HG03064 (cell line): ENCODE data around the gene YBEY.
"Not testable (repeated sequence)": the region's sequence is repeated elsewhere in the genome, so short reads cannot be mapped to it uniquely, and the experiment has no call there.

Source experiments
- ATAC-seq: cut with Tn5 transposase; IDR thresholded peaks from one replicate; pipeline ENCODE4 v1.9.1; 2021; ENCODE audit warnings: low read depth; ENCODE audit not compliant: unreplicated experiment

Gene YBEY

GRCh38 chr21:46299167-46299566 lies 13.0 kb downstream of the YBEY start:
- ATAC-seq, result no peak

- ATAC-seq, result no peak
Observed at GRCh38 chr21:46301759-46302158, 15.6 kb downstream of the YBEY start.

DNA sequence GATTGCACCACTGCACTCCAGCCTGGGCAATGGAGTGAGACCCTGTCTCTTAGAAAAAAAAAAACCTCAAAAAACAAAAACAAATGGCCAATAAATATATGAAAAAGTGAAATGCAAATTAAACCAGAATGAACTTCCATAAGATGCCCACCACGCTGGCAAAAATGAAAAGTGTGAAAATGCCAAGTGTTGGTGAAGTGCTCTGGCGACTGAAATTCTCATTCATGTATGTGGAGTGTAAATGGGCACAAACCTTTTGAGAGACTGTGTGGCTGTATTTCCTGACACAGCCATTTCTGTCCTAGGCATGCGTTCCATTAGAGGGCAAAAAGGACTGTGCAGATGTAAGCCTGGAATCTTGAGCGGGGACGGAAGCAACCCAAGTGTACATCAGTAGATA lies 18.3 kb downstream of the YBEY start:
- no peak for ATAC-seq

GRCh38 chr21:46304955-46305354 lies 18.8 kb downstream of the YBEY start:
- ATAC-seq, result no peak

DNA sequence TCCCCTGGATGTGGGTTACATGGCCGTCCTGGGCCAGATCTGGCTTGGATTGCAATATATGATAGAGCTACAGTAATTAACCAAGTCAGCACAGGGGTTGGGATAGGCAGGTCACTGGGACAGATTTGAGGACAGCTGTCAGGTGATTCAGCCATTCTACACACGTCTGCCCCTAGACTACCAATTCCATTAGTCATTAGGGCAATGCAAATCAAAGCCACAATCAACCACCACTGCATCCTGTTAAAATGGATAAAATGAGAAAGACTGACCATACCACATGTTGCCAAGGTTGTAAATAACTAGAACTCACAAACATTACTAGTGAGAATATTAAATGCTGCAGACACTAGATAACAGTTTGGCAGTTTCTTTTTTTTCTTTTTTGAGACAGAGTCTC lies 21.5 kb downstream of the YBEY start:
- ATAC-seq, result no peak

DNA sequence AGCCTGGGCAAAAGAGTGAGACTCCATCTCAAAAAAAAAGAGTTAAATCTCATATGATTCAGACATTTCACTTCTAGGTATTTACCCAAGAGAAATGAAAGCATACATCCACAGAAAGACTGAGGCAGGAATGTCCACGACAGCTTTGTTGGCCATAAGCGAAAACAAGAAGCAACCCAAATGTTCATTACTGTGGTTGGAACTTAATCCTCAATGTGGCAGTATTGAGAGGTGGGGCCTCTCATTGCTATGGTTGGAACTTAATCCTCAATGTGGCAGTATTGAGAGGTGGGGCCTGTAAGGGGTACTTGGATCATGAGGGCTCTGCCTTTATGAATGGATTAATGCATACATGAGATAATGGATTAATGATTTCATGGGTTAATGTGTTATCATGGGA lies 22.3 kb downstream of the YBEY start:
- no peak for ATAC-seq

- not testable (repeated sequence) for ATAC-seq
Observed at GRCh38 chr21:46310260-46310659, 24.1 kb downstream of the YBEY start.

GRCh38 chr21:46311568-46311967 lies 25.4 kb downstream of the YBEY start:
- ATAC-seq, result no peak

DNA sequence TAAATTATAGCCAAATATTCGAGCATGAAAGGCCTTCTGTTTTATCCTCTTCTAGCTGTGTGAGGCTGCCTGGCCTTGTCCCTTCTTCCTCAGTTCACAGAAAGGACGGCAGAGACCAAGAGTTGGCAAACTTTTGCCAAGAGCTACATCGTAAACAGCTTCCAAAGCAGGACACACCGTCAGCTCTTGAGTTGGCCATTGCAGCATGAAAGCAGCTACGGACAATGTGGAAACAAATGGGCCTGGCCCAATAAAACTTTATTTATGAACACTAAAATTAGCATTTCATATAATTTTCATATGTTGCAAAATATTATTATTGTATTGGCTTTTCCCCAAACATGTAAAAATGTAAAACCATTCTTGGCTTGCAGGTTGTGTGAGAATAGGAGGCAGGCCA lies 26.8 kb downstream of the YBEY start:
- ATAC-seq, result no peak

GRCh38 chr21:46314441-46315020 lies 28.4 kb downstream of the YBEY start:
- ATAC-seq, result no peak

DNA sequence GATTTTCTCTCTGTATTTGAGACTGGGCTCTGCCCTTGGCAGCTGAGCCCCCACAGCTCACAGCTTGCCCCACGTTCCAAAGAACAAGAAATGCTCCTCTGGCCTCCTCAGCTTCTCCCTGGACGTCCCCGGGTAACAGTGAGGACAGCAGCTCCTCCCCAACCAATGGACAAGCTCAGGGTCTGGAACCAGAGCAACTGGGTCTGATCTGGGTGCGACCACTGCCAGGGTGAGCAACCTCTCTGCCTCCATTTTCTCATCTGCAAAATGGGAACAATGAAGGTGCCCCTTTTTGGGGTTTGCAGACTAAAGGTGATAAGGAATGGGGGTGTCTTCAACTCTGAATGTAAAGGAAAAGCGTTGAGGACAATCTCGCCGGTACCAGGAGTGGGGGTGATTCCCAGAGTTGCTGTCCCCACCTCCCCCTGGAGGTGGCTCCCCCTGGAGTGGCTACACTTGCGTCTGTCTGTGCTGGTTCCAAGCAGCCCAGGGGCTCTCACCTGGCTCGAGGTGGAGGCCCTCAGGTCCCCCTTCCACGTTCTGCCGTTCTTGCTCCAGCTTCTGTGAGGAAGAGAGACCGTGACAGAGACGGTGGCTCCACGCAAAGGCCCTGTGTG lies 30.7 kb downstream of the YBEY start:
- no peak for ATAC-seq

- ATAC-seq, result no peak
Observed at GRCh38 chr21:46317710-46318463, 31.7 kb downstream of the YBEY start.

- ATAC-seq, result no peak
Observed at GRCh38 chr21:46318464-46318845, 32.3 kb downstream of the YBEY start.

GRCh38 chr21:46319186-46319585 lies 33.0 kb downstream of the YBEY start:
- no peak for ATAC-seq

DNA sequence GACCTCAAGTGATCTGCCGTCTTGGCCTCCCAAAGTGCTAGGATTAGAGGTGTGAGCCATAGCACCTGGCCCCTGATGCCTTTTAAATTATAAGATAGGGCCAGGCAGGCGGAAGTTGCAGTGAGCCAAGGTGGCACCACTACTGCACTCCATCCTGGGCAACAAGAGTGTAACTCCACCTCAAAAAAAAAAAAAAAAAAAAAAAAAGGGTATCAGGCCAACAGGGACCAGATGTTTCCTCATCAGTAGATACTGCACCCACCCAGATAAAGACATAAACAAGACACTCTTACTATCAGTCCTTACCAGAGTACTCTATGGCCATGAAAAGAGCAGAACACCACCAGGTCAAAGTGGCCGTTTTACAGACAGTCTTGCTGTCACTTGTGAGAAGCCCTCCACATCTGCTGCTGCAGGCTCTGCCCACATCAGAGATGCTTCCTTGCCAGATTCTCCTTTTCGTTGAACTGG lies 34.2 kb downstream of the YBEY start:
- no peak for ATAC-seq

DNA sequence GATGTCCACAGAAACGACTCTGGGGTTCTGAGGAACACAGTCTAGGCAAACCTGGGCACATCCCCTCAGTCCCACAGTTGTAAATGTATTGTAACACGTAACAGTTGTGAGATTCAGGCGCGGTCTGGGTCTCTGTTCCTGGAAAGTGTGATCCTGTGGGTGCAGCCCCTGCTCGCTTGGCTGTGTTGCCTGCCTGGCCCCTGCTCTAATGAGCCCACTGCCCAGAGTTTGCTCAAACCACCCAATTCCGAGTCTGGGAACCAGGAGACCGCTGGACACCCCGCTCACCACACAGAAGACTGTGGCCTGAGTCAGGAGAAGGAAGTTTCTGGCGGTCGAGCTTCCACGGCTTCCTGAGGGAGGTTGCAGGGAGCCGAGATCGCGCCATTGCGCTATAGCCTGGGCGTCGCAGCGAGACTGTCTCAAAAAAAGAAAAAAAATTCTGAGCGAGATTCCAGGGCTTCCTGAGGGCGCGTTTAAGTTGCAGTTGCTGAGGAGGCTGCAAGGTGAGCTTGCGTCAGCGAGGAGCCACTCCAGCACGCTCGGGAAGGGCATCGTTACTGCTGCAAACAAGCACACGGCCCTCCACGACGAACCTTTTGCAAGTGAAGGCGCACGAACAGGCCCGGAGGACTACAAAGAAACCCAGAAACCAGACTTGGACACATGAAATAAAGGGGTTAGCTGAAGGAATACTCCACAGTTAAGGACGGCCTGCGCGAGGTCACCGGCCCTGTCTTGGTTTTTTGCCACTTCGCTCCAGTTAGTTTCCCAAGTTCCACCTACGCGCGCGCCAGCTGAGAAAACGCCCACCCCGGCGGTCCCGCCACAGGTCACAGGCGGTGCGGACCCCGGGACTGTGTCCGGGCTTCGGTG lies 36.4 kb downstream of the YBEY start:
- ATAC-seq, result no peak

DNA sequence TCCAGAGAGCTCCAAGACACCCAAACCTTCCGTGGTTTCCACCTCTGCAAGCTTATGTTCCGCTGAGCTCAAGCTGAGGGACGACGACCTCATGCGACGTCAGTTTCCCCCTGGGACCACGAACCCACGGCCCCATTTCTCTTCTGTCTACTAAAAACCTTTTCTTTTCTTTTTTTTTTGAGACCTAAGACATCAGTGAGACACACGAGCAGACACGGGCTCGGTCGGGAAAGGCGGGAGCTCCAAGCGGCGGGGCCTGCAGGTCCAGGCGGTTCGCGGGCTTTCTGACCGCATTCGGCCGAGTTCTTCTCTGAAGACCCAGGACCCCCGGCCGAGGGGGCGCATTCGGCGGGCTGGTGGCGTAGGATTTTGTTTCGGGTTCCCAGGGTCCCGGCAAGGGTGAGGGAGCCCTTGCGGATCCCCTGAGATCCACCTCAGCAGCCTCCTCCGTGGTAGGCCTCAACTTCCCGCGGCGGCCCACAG lies 37.1 kb downstream of the YBEY start:
- ATAC-seq, result no peak

DNA sequence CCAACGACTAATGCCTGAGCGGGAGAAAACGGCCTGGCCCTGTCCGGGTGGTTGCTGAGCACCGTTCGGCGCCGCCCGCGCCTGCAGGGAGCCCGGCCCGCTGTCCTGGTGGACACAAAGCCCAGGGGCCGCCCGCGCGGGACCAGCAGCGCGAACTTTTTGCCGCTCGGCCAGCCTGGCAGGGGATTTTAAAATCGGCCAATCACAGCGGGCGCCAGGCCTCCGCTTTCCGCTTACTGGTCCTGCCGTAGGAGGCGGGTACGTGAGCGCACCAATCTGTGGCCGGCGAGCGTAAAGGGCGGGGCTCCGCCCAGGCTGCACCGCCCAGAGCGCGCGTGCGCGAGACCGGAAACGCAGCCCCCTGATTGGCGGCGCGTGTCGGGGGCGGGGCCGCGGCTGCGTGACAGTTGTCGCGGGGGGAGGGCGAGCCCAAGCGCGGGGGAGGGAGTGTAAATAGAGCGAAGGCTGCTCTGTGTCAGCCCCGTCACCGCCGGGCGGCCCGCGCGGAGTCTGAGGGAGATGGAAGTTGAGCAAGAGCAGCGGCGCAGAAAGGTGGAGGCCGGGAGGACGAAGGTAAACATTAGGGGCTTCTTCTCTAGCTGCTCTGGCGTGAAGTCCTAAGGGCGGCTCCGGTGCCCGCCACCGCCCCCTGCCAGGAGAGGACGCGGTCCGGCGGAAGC lies 37.7 kb downstream of the YBEY start, which contains the start of the genes C21orf58 and PCNT:
C21orf58 (minus strand) TSS at position 161 of the 680 bp plus-strand sequence. CDS start 1,132 bp downstream, outside the sequence.
PCNT (plus strand) TSS at position 447 of the 680 bp plus-strand sequence; CDS start at position 520, 73 bp downstream.
- peak; percentile 58 for ATAC-seq

- ATAC-seq, result peak; percentile 52
Observed at GRCh38 chr21:46324390-46325072, 38.4 kb downstream of the YBEY start.
